Measurements from ENCODE around the gene AOC3.

AOC3 gene, protein sequence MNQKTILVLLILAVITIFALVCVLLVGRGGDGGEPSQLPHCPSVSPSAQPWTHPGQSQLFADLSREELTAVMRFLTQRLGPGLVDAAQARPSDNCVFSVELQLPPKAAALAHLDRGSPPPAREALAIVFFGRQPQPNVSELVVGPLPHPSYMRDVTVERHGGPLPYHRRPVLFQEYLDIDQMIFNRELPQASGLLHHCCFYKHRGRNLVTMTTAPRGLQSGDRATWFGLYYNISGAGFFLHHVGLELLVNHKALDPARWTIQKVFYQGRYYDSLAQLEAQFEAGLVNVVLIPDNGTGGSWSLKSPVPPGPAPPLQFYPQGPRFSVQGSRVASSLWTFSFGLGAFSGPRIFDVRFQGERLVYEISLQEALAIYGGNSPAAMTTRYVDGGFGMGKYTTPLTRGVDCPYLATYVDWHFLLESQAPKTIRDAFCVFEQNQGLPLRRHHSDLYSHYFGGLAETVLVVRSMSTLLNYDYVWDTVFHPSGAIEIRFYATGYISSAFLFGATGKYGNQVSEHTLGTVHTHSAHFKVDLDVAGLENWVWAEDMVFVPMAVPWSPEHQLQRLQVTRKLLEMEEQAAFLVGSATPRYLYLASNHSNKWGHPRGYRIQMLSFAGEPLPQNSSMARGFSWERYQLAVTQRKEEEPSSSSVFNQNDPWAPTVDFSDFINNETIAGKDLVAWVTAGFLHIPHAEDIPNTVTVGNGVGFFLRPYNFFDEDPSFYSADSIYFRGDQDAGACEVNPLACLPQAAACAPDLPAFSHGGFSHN

DNA sequence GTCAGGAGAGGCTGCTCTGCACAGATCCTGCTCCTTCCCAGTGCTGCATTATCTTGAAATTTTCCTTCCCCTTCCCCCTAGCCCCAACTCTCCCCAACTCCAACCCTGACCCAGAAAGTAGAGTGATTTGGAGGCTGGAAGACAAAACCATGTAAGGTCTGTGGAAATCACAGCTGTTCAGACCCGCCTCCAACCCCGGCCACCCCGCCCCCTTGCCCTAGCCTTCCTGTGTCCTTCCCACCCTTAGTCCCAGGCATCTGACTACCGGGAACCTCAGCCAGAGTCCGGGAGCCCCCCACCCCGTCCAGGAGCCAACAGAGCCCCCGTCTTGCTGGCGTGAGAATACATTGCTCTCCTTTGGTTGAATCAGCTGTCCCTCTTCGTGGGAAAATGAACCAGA is at the start of gene AOC3:
Gene AOC3 (plus strand): TSS at position 246 of the 400 bp plus-strand sequence. CDS start 145 bp downstream, at position 391.
- H3K9me3 ChIP-seq (ENCODE audit: control insufficient read depth, low read depth, low read length): no peaks in the 10 kb centered on the region
- H3K9ac ChIP-seq (ENCODE audit: low read length): no peak within 1 kb of the TSS
- H3K4me3 ChIP-seq (ENCODE audit: low read length): no peak within 1 kb of the TSS
- H3K27me3 ChIP-seq (ENCODE audit: control insufficient read depth, insufficient read depth, low read length): no peaks in the 10 kb centered on the region
- H3K36me3 ChIP-seq (ENCODE audit: control insufficient read depth, low read depth, low read length): no peaks in the 10 kb centered on the region
- H3K4me1 ChIP-seq (ENCODE audit: control insufficient read depth, low read depth, low read length): no peaks in the 10 kb centered on the region
- H3K27ac ChIP-seq (ENCODE audit: low read length): no peak within 1 kb of the TSS

DNA sequence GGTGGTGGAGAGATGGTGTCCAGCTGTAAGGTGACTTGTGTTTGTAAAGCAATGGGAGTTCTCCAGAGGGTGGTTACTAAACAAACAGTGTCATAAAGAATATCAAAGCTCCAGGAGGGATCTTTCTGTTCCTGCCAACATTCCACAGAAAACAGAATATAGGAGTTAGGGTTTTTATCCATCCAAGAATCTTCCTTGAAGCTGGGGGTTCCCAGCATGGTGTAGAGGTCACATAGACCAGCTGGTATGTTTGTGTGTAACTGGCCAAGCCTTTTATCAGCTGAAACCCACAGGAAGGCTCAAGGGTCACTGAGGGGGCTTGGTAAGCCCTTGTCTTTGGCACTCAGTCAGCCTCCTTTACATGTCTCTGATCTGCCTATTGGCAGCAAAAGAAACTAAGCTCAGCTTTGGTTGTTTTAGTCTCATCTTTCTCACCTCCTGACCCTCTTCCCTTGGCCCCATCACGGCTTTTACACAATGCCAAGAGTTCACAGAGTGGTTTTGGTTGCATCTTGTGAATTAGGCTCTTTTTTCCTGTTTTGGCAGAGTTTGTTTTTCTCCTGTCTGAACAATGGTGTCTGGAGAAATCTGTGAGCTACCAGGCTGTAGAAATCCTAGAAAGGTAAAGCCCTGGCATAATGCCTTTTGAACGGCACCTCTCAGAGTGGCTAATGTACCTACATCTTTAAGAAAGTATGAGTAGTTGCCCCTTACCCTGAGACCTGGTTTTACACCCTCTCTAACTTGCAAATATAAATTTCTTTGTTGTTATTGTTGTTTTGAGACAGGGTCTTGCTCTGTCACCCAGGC is 47.7 kb upstream of the AOC3 start:
- Histone ChIP-seq H3K9ac (ENCODE audit: low read length) (no peak overlapping the region), H3K27me3 (ENCODE audit: control insufficient read depth, insufficient read depth, low read length) (peaks cover 19% of the 10 kb centered on the region), H3K36me3 (ENCODE audit: control insufficient read depth, low read depth, low read length) (no peaks in the 10 kb centered on the region), H3K4me1 (ENCODE audit: control insufficient read depth, low read depth, low read length) (no peaks in the 10 kb centered on the region), H3K27ac (ENCODE audit: low read length) (no peak overlapping the region), H3K9me3 (ENCODE audit: control insufficient read depth, low read depth, low read length) (no peaks in the 10 kb centered on the region), H3K4me3 (ENCODE audit: low read length) (no peak overlapping the region)

DNA sequence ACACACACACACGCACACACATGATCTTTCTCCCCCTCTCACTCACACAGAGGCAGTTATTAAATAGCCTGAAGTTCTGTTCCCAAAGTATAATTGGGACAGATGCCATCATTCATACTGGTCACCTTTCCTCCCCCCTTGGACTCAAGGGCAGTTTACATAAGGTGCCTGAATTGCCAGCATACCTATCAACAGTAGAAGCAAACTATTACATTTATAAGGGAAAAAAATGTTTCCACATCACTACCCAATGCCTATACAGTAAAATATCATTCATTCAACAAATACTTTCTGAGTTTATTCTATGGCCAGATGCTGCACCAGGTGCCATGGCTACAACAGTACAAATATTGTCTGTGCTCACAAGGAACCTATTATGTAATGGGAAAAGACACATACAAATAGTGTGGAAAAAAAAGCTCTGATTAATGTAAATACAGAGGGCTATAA is 46.1 kb upstream of the AOC3 start:
- Histone ChIP-seq H3K4me1 (ENCODE audit: control insufficient read depth, low read depth, low read length) (no peaks in the 10 kb centered on the region), H3K9ac (ENCODE audit: low read length) (no peak overlapping the region), H3K9me3 (ENCODE audit: control insufficient read depth, low read depth, low read length) (no peaks in the 10 kb centered on the region), H3K27ac (ENCODE audit: low read length) (no peak overlapping the region), H3K27me3 (ENCODE audit: control insufficient read depth, insufficient read depth, low read length) (peaks cover 12% of the 10 kb centered on the region), H3K4me3 (ENCODE audit: low read length) (no peak overlapping the region), H3K36me3 (ENCODE audit: control insufficient read depth, low read depth, low read length) (no peaks in the 10 kb centered on the region)

DNA sequence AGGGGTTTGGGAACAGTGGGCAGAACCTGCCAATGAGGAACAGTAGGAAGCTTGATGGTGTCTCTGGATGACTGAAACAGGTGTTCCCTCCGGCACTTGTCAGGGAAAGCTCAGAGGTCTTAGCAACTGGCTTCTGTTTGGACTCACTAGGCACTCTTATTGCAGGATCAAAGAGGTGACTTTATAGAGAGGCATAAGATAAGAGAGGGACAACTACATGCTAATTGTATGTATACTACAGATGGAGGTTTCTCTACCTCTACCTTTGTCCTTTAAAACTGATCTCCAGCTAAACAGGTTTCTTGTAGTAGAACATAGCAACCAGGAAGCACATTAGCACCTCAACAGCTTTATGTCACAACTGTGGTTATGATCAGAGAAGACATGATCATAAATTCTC is 44.8 kb upstream of the AOC3 start:
- Histone ChIP-seq H3K36me3 (ENCODE audit: control insufficient read depth, low read depth, low read length) (peaks cover 11% of the 10 kb centered on the region), H3K4me1 (ENCODE audit: control insufficient read depth, low read depth, low read length) (no peaks in the 10 kb centered on the region), H3K27ac (ENCODE audit: low read length) (no peak overlapping the region), H3K9ac (ENCODE audit: low read length) (no peak overlapping the region), H3K27me3 (ENCODE audit: control insufficient read depth, insufficient read depth, low read length) (peaks cover 4% of the 10 kb centered on the region), H3K9me3 (ENCODE audit: control insufficient read depth, low read depth, low read length) (no peaks in the 10 kb centered on the region), H3K4me3 (ENCODE audit: low read length) (no peak overlapping the region)

DNA sequence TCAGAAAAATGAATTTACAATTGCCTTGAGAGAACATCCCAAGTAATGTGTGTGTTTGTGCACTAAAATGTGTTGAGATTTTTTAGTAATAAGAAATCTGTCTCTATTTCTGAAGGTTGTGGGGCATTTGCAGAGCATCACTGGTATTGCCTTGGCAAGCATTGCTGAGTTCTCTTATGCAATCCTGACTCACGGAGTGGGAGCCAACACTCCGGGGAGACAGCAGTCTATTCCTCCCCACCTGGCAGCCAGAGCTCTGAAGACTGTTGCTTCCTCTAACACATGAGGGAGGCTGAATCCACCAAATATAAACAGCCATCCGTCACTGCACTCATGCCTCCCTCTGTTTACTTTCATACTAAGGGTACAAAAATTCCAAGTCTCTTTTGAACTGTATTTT is 41.7 kb upstream of the AOC3 start:
- Histone ChIP-seq H3K27ac (ENCODE audit: low read length) (no peak overlapping the region), H3K9ac (ENCODE audit: low read length) (no peak overlapping the region), H3K4me3 (ENCODE audit: low read length) (no peak overlapping the region), H3K9me3 (ENCODE audit: control insufficient read depth, low read depth, low read length) (no peaks in the 10 kb centered on the region), H3K4me1 (ENCODE audit: control insufficient read depth, low read depth, low read length) (no peaks in the 10 kb centered on the region), H3K27me3 (ENCODE audit: control insufficient read depth, insufficient read depth, low read length) (no peaks in the 10 kb centered on the region), H3K36me3 (ENCODE audit: control insufficient read depth, low read depth, low read length) (peaks cover 26% of the 10 kb centered on the region)

DNA sequence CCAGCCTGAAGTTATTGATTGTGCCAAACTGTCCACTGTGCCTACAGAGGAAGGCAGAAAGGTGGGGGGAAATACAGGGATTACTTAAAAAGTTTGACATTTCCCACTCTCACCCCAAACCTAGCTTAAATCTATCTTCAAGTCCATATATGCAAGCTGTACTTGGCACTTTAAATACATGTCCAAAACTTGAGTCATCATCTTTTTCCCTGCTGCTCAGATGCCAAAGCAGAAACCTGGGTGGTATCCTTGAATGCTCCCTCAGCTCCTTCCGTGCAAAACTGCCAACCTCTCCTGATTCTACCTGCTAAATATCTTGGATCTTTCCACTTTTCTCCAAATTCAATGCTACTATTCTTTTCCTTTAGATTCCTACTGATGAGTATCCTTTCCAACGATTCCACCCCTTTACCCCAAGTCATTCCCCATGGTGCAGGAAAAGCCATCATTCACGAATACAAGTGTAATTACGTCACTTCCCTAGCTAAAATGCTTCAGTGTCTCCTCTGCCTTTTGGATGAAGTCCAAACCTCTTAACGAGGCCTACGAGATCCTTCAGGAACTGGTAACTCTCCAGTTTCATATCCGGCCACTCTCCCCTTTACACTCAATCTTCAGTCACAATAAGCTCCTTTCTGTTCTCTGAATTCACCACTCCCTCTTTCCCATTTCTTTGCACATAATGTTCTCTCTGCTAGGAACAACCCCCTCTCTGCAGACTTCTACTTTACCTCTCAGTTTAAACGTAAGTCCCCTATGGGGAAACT is 36.2 kb upstream of the AOC3 start:
- Histone ChIP-seq H3K27me3 (ENCODE audit: control insufficient read depth, insufficient read depth, low read length) (no peaks in the 10 kb centered on the region), H3K4me3 (ENCODE audit: low read length) (no peak overlapping the region), H3K9me3 (ENCODE audit: control insufficient read depth, low read depth, low read length) (no peaks in the 10 kb centered on the region), H3K4me1 (ENCODE audit: control insufficient read depth, low read depth, low read length) (no peaks in the 10 kb centered on the region), H3K27ac (ENCODE audit: low read length) (no peak overlapping the region), H3K36me3 (ENCODE audit: control insufficient read depth, low read depth, low read length) (peaks cover 73% of the 10 kb centered on the region), H3K9ac (ENCODE audit: low read length) (no peak overlapping the region)

DNA sequence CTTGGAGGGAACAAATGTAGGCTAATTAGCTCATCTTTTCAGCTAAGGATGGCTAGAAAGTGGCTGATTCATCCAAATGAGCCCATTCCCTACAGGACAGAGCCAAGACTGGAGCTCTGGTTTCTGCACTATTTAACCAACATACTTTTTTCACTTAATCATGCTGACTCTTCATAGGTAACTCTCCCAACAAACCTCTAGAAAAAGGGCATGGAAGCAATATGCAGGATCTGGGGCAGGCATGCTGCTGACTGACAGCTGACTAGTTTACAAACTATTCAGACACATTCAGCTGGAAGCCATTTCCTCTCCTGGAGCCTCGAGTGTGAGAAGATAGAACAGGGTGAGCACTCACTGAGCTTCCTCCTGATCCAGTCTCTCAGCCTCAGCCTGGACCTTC is 33.1 kb upstream of the AOC3 start:
- no peak overlapping the region for H3K9ac ChIP-seq (ENCODE audit: low read length)
- H3K4me3 ChIP-seq (ENCODE audit: low read length): no peak overlapping the region
- no peaks in the 10 kb centered on the region for H3K4me1 ChIP-seq (ENCODE audit: control insufficient read depth, low read depth, low read length)
- H3K27me3 ChIP-seq (ENCODE audit: control insufficient read depth, insufficient read depth, low read length): no peaks in the 10 kb centered on the region
- H3K9me3 ChIP-seq (ENCODE audit: control insufficient read depth, low read depth, low read length): no peaks in the 10 kb centered on the region
- H3K27ac ChIP-seq (ENCODE audit: low read length): no peak overlapping the region
- H3K36me3 ChIP-seq (ENCODE audit: control insufficient read depth, low read depth, low read length): peaks cover 65% of the 10 kb centered on the region

DNA sequence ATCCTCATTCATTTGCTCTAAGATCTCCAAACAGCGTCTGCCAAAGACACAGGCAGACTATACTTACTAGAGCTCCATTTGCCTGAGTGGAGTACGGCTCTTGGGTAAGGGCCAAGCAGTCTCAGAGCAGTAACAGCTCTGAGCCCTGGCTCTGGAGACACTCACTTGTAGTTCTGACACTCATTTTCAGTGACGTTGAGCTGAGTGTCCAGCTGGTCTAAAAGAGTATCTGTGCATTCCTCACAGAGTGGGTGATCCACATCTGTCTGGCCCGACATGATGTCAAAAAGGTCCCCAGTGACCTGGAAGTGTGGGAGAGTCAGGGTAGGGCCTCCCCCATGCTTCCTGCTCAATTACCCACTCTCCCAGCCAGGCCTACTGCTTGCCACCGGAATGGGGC is 32.6 kb upstream of the AOC3 start:
- no peak overlapping the region for H3K9ac ChIP-seq (ENCODE audit: low read length)
- no peaks in the 10 kb centered on the region for H3K27me3 ChIP-seq (ENCODE audit: control insufficient read depth, insufficient read depth, low read length)
- H3K4me3 ChIP-seq (ENCODE audit: low read length): no peak overlapping the region
- H3K27ac ChIP-seq (ENCODE audit: low read length): no peak overlapping the region
- H3K4me1 ChIP-seq (ENCODE audit: control insufficient read depth, low read depth, low read length): no peaks in the 10 kb centered on the region
- no peaks in the 10 kb centered on the region for H3K9me3 ChIP-seq (ENCODE audit: control insufficient read depth, low read depth, low read length)
- H3K36me3 ChIP-seq (ENCODE audit: control insufficient read depth, low read depth, low read length): peaks cover 64% of the 10 kb centered on the region

DNA sequence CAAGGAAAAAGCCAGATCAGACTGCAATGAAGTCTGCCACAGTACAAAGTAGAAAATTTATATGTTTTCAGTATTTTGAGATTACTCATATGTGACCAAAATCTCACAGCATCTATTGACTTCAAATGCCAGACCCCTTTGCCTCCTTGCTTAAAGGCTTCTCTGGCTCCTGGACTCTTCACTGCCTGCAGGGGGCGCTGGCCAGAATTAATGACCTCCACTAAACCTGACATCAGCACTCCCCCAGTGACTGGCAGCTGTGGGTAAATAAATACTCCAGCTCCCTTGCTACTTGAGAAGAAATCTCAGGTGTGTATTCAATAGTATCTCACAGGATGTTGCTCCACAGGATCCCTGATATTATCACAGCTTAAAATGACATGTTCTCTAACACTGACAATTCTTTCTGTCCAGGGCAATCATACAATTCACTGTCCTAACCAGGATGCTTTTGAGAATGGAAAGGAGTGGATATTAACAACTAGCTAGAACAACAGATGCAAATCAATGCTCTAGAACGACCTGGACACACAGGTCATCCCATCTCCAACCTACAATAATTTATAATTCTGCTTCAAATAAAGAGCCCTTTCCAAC is 31.0 kb upstream of the AOC3 start:
- Histone ChIP-seq H3K27me3 (ENCODE audit: control insufficient read depth, insufficient read depth, low read length) (no peaks in the 10 kb centered on the region), H3K9ac (ENCODE audit: low read length) (no peak overlapping the region), H3K4me1 (ENCODE audit: control insufficient read depth, low read depth, low read length) (no peaks in the 10 kb centered on the region), H3K4me3 (ENCODE audit: low read length) (no peak overlapping the region), H3K9me3 (ENCODE audit: control insufficient read depth, low read depth, low read length) (no peaks in the 10 kb centered on the region), H3K36me3 (ENCODE audit: control insufficient read depth, low read depth, low read length) (peaks cover 51% of the 10 kb centered on the region), H3K27ac (ENCODE audit: low read length) (no peak overlapping the region)

DNA sequence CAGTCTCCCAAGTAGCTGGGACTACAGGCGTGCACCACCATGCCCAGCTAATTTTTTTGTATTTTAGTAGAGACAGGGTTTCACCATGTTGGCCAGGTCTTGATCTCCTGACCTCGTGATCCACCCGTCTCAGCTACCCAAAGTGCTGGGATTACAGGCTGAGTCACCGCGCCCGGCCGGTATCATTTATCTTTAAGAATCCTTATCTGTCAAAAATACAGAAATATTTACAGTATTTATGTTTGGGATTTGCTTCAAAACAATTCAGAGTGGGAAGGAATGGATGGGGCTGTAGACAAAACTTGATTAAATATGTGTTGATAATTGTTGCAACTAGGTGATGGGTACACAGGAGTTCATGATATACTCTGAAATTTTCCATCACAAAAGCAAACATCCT is 29.8 kb upstream of the AOC3 start:
- Histone ChIP-seq H3K9me3 (ENCODE audit: control insufficient read depth, low read depth, low read length) (no peaks in the 10 kb centered on the region), H3K4me1 (ENCODE audit: control insufficient read depth, low read depth, low read length) (no peaks in the 10 kb centered on the region), H3K27ac (ENCODE audit: low read length) (no peak overlapping the region), H3K9ac (ENCODE audit: low read length) (no peak overlapping the region), H3K36me3 (ENCODE audit: control insufficient read depth, low read depth, low read length) (peaks cover 39% of the 10 kb centered on the region), H3K27me3 (ENCODE audit: control insufficient read depth, insufficient read depth, low read length) (no peaks in the 10 kb centered on the region), H3K4me3 (ENCODE audit: low read length) (no peak overlapping the region)
